DMS153 treated with DMSO at 0.1 percent for 48 hours (cell line): ENCODE measurements around the gene FMN1.

ENCODE experiments used
- DNase-seq: peaks from one replicate; lab custom pipeline; 2025; ENCODE audit not compliant: unreplicated experiment; lab: John Stamatoyannopoulos, UW

The FMN1 gene

DNA sequence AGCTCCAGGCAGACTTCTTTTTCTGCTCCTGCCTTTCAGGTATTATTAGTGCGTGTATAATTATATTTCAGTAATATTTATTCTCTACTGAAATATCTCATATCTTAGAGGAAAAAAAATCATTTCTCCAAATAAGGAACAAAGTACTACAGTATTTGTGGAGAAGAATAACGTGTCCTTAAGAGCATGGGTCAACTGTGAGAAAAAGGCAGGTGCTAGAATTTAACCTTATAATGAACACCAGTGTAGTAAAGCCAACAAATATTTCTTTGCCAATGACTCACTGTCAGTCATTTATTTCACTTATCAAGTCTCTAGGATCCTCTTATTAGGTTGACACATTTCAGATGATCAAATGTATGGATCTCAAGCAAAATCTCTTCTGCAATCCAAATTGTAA, 293.3 kb downstream of the FMN1 start:
- no peak for DNase-seq

DNA sequence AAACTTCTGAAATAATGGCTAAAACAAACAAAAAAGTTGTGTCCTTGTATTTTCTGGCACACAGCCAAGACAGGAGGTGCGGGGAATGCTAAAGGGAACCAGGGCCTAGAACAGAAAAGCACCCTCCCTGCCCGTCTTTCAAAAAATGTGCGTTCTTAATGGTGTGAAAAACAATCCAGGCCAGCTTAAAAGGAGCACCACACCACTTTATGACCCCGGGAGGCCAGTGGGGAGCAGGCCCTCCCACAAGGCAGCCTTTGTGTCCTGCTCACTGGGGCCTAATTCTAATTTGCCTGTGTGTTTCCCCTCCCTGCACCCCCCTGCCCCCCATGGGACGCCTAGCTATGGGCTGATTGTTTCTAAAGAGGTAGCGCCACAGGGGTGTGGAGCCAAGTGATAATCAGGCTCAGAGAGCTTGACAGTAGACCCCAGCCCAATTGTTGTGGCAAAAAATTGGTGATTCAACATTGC, 295.4 kb downstream of the FMN1 start:
- no peak for DNase-seq

DNA sequence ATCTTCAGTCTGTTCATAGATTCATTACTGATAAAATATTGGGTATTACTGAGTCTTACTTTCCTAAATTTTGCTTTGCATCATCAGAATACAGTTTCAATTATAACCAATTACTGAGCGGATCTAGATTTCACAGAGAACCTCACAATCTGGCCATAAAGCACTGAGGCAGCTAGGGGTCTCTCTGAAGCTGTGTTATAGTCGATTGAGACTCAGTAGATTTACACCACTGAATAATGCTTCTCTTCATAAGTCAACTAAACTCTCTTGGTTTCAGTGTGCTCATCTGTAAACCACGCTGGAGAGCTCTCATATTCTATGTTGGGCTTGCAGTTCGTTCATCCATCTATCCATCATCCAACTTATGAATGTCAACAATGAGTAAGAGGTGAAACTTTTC, 296.1 kb downstream of the FMN1 start:
- no peak for DNase-seq

DNA sequence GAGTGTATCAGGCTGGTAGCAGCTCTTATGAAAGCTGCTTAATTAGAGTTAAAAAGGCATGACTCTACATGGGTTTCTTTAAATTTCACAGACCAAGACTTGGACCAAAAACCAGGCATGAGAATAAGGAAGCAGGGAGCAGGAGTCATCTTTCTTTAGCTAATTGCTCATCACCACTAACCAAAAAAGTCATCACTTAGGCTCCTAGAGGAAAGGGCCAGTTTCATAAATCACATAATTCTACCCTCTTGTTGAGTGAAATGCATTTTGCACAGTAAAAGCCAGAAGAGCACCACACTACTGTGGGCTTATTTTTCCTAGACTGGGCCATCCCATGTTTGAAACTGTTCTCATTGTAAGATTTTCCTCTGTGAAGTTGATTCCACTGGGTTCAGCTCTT, 301.1 kb downstream of the FMN1 start:
- no peak for DNase-seq

DNA sequence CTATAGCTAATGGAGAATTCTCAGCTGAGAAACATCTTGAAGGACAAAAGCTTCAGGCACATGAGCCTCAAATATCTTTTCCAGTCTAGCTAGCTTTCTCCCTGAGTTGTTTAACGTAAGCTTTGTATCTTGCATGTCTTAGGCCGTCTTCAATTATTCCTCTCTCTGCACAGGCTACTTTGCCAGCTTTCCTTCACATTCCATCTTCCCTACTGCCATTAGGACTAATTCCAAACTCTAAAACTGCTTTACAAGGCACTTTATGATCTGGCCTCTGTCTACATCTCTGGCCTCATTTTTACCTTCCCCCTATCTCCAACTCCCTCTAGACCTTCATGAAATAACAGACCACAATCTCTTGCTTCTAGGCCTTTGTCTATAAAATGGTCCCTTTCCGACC, 305.3 kb downstream of the FMN1 start:
- no peak for DNase-seq

DNA sequence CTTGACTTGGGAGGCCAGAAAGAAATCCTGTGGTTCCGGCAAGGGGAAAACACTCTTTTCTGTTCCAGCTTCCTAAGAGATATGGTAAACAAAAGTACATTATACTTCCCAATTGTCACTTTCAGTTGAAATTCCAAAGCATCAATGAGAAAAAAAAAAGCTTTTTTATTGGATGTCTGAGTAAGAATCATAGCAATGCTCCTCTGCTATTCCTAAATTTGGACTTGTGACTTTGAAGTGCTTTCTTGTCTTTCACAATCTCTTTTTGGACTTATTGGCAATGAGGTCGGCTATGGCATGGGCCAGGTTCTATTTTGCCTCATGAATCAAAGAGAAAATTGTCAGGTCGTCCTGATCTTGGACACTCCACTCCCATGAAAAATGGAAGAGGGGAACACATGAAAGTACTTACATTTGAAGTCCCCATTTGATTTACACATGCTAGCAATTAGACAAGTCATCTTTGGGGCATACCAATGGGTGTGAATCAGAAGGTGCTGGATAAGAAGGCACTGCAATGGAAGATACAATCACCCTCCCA, 306.2 kb downstream of the FMN1 start:
- DNase-seq, result no peak

DNA sequence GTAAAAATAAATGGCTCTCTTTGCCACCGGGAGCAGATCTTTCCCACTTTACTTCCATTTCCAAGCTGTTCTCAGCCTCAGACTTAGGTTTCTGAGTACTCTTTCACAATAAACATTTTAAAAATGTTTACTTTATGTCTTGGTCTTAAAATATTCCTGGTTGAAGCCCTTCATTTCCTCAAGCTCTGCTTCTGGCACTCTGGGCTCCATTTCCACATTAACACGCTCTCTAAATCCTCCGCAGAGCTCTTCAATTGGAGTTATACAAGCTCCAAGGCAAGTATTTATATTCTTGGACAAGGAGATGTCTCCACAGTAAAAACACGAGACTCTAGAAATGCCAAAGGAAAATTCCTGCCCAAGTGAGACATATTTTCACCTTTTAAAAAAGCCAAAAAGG, 307.4 kb downstream of the FMN1 start:
- DNase-seq, result no peak

DNA sequence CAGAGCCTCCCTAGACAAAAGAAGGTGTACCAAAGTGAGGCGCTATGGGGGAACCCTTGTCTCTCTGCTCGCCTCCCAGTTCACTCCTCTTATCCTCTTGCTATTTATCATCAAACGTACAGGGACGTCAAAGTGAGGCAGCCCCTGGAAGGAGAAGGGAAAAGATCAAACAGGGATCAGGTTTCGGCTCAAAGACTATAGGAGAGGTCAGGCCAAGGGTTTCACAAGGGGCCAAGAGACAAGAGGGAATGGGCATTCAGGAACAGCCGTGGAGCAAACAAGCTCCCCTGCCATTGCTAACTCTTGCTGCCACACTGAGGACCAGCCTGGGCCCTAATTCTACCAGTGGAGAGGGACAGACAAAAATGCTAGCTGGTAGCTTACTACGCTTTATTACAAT, 308.1 kb downstream of the FMN1 start:
- DNase-seq, result no peak

DNA sequence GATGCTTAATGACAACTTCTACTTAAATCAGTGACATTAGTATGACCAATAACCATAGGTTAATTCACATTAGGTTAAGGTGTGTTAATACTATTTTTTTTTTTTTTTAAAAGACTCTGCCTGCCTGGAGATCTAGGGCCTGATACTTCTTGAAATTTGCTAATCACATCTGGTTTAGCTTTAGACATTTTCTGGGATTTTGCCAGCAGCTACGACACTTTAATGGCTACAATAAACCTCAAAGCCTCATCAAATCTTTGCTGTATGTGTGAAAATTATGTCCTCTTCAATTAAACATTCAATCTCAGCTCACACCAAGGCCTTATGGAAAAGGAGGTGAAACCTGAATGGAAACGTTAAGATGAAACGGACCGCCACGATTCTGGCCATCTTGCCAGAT, 308.8 kb downstream of the FMN1 start:
- no peak for DNase-seq

DNA sequence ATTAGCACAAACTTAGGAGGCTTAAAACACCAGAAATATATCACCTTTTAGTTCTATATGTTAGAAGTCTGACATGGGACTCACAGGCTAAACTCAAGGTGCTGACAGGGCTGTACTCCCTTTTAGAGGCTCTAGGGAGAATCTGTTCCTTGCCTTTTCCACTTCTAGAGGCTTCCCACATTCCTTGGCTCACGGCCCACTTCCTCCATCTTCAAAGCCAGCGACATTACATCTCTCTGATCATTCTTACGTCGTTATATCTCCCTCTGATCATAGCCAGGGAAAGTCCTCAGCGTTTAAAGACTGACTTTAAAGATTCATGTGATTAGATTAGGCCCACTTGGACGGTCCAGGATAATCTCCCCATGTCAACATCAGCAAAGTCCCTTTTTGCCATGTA, 310.4 kb downstream of the FMN1 start:
- DNase-seq, result no peak

DNA sequence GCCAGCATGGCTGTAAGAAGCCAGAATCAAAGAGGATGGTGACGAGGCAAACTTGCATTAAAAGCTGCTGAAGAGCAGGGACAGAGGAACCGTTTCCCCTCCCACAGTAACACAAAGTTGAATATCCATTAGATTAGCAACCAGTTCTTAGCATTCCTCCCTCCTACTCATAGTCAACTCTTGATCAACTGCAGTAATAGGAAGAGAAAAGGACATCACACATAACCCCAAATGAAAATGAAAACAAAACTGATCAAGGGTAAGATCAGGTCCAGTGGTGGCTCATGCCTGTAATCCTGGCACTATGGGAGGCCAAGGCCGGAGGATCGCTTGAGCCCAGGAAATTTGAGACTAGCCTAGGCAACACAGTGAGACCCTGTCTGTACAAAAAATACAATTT, 311.6 kb downstream of the FMN1 start:
- no peak for DNase-seq

DNA sequence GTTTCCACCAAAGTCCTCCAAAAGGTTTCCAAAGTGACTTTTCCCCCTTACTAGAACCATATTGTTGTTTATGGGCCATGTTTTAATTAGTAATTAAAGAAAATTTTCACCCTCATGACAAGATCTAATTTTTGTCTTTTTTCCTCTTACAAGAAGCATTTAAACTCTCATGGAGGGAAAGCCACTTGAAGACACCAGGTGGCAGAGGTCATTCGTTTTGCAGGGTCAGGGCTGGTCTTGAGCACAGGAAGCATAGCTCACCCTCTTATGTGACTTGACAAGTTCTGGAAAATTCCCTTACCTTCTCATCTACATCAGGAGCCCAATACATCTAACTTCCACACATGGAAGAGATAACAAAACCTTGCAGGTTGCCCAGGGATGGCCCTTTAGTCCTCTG, 313.0 kb downstream of the FMN1 start:
- no peak for DNase-seq

DNA sequence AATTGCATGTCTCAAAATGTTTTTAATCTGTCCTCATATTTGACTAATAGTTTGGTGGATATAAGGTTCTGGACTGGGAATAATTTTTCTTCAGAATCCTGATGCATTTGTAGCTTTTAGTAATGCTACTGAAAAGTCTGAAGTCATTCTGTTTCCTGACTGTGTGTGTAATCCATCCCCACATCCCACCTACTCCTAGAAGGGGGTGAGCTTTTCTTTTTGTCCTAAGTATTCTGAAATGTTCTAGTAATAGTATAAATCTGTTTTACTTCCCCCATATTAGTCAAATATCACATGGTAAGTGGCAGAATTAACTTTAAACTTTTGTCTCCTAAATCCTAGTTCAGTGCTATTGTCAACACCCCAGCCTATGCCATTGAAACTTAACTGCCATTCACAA, 313.9 kb downstream of the FMN1 start:
- no peak for DNase-seq

DNA sequence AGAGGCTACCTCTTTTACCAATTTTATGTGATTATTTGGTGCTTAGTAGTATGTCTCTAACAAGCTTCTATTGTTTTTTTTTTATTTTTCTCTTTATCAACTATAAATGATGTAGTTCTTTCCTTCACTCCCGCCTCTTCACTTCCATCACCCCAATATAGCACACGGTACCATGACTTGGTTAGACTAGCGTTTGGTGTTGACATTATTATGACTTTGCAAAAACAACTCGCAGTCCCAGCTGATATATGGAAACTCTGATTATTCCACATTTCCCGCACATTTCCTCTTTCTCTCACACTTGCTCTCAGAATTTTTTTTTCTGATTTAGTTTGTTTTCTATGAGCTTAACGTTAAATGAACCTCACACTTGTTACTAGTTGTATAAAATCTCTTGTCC, 314.5 kb downstream of the FMN1 start:
- no peak for DNase-seq

DNA sequence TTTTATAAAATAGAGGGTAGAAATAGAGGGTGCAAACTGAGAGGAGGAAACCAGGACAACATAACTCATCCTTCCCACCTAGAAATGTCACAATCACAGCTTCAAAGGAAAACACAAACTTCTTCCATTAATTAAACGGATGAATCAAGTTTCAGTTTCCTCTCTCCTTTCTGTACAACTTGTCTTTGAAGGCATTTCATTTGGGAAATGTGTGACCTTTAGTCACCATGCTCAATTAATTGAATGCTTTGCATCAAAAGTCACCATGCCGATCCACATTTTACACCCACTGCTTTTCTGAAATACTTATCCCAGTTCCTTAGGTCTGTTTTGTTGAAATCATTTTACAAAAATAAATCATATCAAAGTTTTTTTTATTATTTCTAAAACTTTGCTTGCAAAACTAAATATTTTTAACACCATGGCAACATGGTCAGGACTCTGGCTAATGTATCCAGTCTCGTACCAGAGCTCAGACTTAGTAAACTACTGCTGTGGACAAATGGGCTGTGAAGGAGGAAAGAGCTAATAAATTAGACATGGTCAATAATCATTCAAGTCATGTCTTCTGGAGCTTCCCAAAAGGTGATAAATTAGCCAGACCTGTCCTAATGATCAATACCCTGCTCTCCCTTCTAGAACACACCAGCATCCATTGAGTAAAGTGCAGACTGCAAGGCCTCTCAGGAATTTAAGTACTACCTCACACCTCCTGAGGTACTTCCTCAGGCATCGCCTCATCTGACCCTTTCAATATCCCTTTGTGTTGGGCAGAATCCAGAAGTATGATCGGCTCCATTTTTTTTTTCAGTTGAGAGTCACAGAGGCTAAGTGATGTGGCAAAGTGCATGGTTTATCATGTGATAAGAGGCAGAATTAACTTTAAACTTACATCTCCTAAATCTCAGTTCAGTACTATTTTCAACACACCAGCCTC, 315.4 kb downstream of the FMN1 start:
- DNase-seq, result no peak

DNA sequence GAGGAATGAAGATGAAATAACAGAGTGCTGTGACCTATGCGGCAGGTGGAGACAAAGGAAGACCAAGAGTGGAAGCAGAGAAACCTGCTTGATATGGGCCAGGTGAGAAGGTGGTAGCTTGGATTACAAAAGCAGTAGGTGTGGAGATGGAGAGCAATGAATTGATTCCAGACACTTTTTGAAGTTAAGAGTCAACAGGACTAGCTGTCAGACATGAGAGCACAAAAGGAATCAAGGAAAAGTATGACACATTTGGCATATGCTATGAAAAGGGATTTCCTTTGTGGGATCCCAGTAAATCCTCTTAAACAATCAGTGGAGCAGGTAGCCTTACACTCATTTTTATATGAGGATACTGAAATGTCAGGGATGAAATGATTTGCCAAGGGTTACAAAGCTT, 316.2 kb downstream of the FMN1 start:
- DNase-seq, result no peak

DNA sequence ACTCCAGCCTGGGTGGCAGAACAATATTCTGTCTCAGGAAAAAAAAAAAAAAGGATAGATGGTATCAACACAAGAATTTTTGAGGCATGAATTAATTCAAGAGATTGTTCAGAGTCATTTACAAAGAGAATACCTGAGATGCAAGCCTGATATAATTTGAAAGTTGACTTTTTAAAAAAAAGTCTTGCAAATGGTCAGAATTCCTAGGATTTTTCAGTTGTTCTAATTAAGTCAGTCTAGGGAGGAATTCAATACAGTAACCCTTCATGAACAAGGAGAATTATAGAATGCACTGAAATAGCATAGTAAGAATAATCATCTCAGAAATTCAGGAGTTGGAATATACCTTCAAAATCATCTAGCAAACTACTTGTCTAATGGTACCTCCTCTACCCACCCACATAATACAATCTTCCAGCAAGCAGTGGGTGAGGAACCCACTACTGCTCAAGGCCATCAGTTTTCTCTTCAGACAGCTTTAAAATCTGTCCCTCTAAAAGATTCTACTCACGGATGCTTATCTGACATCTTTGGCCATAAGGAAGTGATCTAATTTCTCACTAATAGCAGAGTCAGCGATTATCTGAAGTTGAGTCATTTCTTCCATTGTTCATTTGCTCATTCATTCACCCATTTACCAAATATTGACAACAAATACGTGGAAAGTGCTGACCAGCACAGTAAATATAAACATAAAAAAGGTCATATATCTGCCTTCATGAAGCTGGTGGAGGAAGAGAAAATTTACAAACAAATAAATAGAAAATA, 317.1 kb downstream of the FMN1 start:
- DNase-seq, result no peak

DNA sequence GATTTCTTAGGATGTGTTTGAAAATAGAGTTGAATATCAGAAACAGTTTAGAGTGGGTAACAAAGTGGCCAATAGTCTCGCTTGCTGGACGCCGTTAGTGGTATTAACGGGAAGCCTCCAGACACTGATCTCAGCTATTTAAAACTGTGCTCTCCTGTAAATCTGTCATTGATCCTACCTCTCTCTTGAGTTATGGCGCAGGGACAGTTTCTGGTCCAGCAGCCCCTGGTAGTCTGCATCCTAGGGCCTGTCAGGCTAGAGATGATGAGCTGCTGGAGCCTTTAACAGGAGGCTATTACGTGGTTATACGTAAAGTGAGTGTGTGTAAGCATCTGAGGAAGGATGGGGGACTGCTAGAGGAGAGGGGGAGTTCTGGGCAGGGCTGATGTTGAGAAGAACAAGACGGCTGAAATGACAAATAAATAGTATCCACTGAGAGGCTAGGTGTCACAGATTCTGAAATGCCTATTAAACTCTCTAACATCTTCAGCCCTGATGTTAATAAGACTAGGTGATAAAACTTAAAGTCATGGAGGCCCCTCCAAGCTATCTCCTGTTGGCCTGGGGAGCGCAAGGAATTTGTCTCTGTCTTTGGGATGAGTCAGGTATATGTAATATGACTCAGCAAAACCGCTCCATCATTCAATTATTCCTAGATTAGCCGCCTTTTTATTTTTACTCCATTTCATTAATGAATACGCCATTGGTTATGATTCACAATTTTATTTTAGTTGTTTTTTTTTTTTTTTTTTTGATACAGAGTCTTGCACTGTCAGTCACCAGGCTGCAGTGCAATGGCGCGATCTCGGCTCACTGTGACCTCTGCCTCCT, 321.0 kb downstream of the FMN1 start:
- no peak for DNase-seq

DNA sequence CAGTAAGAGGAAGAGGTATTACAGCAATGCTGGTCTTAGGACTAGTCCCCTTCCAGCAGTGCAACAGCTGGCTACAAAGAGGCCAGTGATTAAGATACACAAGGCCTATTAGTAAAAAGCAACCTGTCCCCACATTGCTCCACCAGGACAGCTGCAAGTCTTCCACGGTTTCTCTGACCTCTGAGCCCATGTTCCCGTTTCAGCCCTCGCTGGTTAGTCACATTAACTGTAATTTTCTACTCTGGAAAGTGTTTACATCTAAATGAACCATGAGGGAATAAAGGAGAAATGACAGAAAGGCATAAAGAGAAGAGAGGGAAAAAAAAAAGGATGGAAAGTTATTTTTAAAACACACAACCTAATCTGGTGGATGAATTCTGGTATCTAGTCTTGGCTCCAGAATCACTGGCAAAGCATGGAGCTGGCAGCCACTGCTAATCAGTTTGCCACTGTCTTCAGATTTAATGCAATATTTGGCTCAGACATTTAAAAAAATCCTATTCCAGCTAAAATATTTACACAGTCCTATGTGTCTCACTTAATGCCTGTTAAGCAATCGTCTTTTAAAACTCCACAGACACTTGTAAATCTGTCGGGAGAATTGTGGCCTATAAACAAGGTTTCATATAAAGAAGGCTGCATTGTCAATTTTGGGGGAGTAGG, 321.8 kb downstream of the FMN1 start:
- DNase-seq, result no peak

DNA sequence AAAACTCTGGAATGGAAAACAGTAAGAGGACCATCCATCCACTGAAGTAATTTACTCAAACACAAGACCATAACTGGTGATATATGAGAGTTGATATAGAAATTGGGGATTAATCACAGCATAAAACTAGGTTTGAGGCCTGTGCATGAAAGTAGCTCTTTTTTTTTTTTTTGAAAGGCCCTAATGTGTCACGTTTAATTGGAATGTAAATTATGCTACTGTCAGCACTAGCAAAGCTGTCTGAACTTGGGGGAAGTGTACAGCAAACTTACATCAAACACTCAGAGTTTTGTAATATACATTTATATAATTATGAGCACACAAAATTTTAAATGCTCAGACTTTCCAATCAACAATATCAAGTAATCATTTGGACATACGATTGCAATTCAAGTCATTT, 322.6 kb downstream of the FMN1 start:
- DNase-seq, result no peak
